ENCODE results near the gene CYP51A1.
A peak's percentile ranks its signal among the peaks of the same experiment; 100 is the strongest.

The CYP51A1 gene

DNA sequence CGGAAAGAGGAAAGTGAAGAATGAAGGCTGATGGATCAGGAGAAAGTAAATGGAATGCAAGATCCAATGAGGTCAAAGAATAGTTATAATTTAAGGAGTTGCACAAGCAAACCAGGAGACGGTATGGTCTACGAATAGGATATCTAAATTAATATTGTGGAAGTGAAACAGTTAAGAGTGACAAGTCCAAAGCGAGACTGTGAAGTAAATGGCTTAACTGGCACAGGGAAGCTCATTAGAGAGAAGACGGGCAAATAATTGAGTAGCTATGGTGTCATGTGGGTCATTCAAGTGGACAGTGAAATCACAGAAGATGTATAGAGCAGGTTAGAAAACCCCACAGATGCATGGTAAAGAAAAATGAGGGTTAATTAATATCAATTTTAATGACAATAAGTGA lies 3.2 kb downstream of the CYP51A1 start:
- peak overlapping the region; percentile 92 for H3K4me2 ChIP-seq (ENCODE audit: low read length)
- peaks cover 94% of the 10 kb centered on the region for H3K79me2 ChIP-seq (ENCODE audit: control insufficient read depth, low read length)
- peaks cover 3% of the 10 kb centered on the region; the same call in 1 of the 2 replicates for H3F3A ChIP-seq (ENCODE audit: control insufficient read depth, insufficient read depth)

DNA sequence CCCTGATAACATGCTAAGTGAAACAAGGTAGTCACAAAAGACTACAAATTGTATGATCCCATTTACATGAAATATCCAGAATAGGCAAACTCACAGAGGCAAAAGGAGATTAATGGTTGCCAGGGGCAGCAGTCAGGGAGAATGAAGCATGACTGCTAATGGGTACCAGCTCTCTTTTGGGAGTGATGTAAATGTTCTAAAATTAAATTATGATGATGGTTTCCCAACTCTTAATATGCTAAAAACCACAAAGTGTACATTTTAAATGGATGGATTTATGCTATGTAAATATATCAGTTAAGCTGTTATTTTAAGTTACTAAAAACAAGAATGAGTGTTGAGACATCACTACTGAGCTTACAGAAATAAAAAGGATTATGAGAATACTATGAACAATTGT lies 12.6 kb downstream of the CYP51A1 start:
- Histone ChIP-seq H3K27ac (ENCODE audit: low read depth, low read length) (no peak overlapping the region), H3K36me3 (ENCODE audit: control insufficient read depth, low read length) (peaks cover 99% of the 10 kb centered on the region), H3K4me2 (ENCODE audit: low read length) (no peak overlapping the region), H3K4me3 (ENCODE audit: low read length) (no peak overlapping the region), H3K79me2 (ENCODE audit: control insufficient read depth, low read length) (peaks cover 93% of the 10 kb centered on the region), H3K4me1 (ENCODE audit: control insufficient read depth, low read length) (peaks cover 44% of the 10 kb centered on the region), H3K9me3 (ENCODE audit: control insufficient read depth, insufficient read depth, low read length) (no peaks in the 10 kb centered on the region), H3K27me3 (ENCODE audit: control insufficient read depth, low read length) (no peaks in the 10 kb centered on the region), H4K20me1 (ENCODE audit: control insufficient read depth, insufficient read depth, low read depth, low read length) (peaks cover 25% of the 10 kb centered on the region; the same call in 1 of the 2 replicates), H3F3A (ENCODE audit: control insufficient read depth, insufficient read depth) (peaks cover 2% of the 10 kb centered on the region; the same call in 1 of the 2 replicates), H3K9me2 (replicated peaks; ENCODE audit: control insufficient read depth, low read length) (no peaks in the 10 kb centered on the region; the same call in 1 of the 2 replicates)
- no peak for TF ChIP-seq EZH2phosphoT487 (IDR thresholded peaks at IDR 0.05; ENCODE audit: borderline replicate concordance, low read length)
- TF ChIP-seq CTCF (IDR thresholded peaks at IDR 0.05; ENCODE audit: low read depth, low read length, poor library complexity, severe bottlenecking): no peak

More for the DNA sequence above, 3.2 kb downstream of the CYP51A1 start:
- Histone ChIP-seq H3K9me2 (replicated peaks; ENCODE audit: control insufficient read depth, low read length) (no peaks in the 10 kb centered on the region), H3K27me3 (ENCODE audit: control insufficient read depth, low read length) (no peaks in the 10 kb centered on the region), H3K36me3 (ENCODE audit: control insufficient read depth, low read length) (peaks cover 81% of the 10 kb centered on the region), H3K9me3 (ENCODE audit: control insufficient read depth, insufficient read depth, low read length) (no peaks in the 10 kb centered on the region), H3K4me1 (ENCODE audit: control insufficient read depth, low read length) (peaks cover 41% of the 10 kb centered on the region), H3K27ac (ENCODE audit: low read depth, low read length) (peak overlapping the region; percentile 25), H3K4me3 (ENCODE audit: low read length) (peak overlapping the region; percentile 97), H4K20me1 (ENCODE audit: control insufficient read depth, insufficient read depth, low read depth, low read length) (peaks cover 40% of the 10 kb centered on the region)
- TF ChIP-seq EZH2phosphoT487 (IDR thresholded peaks at IDR 0.05; ENCODE audit: borderline replicate concordance, low read length) (no peak), CTCF (IDR thresholded peaks at IDR 0.05; ENCODE audit: low read depth, low read length, poor library complexity, severe bottlenecking) (no peak)

DNA sequence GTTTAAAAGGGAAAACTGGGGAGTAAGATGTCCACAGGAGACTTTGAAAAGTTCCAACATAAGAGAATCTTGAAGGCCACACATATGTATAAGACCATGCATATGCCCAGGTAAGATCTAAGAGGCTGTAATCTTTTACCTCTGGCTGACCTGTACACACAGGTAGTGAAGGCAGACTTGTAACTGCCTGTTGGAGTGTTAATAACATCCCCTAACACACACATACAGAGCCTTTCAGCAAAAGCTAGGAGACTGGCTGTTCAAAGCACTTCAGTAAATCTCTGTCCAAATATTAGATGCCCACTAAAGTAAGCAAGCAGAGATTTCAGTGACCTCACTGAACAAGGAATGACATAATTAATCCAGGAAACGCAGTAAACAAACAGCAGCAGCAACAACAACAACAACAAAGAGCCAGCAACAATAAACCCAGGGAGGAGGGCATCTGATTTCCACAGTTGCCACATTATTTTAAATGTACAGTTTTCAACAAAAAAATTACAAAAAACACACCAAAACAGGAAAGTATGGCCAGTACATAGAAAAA lies 15.0 kb downstream of the CYP51A1 start:
- Histone ChIP-seq H3K27me3 (ENCODE audit: control insufficient read depth, low read length) (no peaks in the 10 kb centered on the region), H3K9me2 (replicated peaks; ENCODE audit: control insufficient read depth, low read length) (no peaks in the 10 kb centered on the region; the same call in 1 of the 2 replicates), H3K4me3 (ENCODE audit: low read length) (no peak overlapping the region), H4K20me1 (ENCODE audit: control insufficient read depth, insufficient read depth, low read depth, low read length) (peaks cover 31% of the 10 kb centered on the region; the same call in 1 of the 2 replicates), H3K27ac (ENCODE audit: low read depth, low read length) (no peak overlapping the region), H3K79me2 (ENCODE audit: control insufficient read depth, low read length) (peaks cover 92% of the 10 kb centered on the region), H3K36me3 (ENCODE audit: control insufficient read depth, low read length) (peaks cover 99% of the 10 kb centered on the region), H3K9me3 (ENCODE audit: control insufficient read depth, insufficient read depth, low read length) (no peaks in the 10 kb centered on the region), H3K4me1 (ENCODE audit: control insufficient read depth, low read length) (peaks cover 46% of the 10 kb centered on the region), H3F3A (ENCODE audit: control insufficient read depth, insufficient read depth) (peaks cover 2% of the 10 kb centered on the region), H3K4me2 (ENCODE audit: low read length) (peak overlapping the region; percentile 15; the same call in 1 of the 2 replicates)
- TF ChIP-seq CTCF (IDR thresholded peaks at IDR 0.05; ENCODE audit: low read depth, low read length, poor library complexity, severe bottlenecking): no peak
- no peak for TF ChIP-seq EZH2phosphoT487 (IDR thresholded peaks at IDR 0.05; ENCODE audit: borderline replicate concordance, low read length)

All from DOHH2 (cell line).